ENCODE data around the gene TRAF2.

Gene TRAF2

DNA sequence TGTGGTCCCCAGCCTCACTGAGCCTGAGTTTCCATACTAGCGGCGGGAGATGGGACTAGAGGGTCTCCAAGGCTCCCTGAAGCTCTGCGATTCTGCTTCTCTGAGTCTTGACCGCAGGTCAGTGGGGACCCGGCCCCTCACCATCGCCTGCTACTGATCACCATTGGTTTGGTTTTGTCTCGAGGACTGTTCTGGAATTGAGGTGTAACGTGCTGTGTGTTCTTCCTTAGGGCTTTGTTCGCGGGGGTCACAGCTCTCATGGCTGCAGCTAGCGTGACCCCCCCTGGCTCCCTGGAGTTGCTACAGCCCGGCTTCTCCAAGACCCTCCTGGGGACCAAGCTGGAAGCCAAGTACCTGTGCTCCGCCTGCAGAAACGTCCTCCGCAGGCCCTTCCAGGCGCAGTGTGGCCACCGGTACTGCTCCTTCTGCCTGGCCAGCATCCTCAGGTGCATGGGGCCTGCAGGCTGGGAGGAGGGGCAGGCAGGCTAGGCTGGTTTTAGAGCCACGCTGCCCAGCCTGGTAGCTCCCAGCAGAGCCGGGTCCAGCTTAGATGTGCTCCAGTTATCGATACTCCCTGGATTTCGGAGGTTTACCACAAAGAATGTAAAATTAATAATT, 12.3 kb downstream of the TRAF2 start:
- Histone ChIP-seq H3K9me3 (no peaks in the 10 kb centered on the region), H3K27me3 (ENCODE audit: low read depth) (no peaks in the 10 kb centered on the region), H3K4me3 (no peak overlapping the region), H3K4me1 (no peaks in the 10 kb centered on the region), H3K36me3 (replicated peaks) (peaks cover 47% of the 10 kb centered on the region)
- DNase-seq (ENCODE audit: low spot score in 2 of 2) = no peak
- in situ Hi-C loops (cut with MboI; ENCODE audit: low sequenced_read_pairs) = no loop called here

DNA sequence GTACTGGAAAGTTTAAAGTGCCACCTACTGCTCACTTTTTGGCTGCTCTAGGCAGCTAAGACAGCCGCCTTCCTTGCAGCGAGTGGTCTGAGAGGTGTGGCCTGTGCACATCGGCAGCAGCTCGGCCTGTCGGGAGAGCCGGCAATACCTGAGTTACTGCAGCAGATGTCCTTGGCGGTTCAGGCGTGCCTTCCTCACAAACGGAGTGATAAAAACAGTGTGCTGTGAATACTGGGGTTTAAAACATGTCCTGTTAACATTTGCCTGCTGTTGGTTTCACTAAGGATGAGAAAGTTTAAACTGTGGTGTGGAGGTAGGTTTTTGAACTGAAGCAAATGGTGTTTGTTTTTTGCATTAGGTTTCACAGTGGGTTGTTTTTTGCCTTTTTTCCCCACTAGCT, 12.9 kb downstream of the TRAF2 start:
- Histone ChIP-seq H3K36me3 (replicated peaks) (peaks cover 50% of the 10 kb centered on the region), H3K4me1 (no peaks in the 10 kb centered on the region), H3K4me3 (no peak overlapping the region), H3K9me3 (no peaks in the 10 kb centered on the region), H3K27me3 (ENCODE audit: low read depth) (no peaks in the 10 kb centered on the region)
- in situ Hi-C loops (cut with MboI; ENCODE audit: low sequenced_read_pairs) = no loop called here
- DNase-seq (ENCODE audit: low spot score in 2 of 2) = no peak

DNA sequence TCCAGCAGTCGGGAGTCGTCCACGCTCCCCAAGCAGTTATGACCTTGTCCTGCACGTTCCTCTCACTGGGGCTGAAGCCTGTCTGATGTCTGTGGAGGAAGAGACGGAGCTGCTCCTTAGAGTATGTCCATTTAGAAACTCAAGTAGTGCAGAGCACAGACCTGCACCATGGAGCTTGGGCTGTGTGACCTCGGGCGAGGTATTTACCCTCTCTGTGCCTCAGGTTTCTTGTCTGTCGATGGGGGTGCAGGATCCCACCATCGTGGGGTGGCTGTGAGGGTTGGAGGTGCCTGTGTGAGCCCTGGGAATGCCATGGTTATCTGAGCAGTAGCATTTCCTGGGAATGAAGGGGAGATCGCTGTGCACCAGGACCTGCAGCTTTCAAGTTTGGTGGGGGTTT, 14.2 kb downstream of the TRAF2 start:
- H3K4me1 ChIP-seq = no peaks in the 10 kb centered on the region
- H3K27me3 ChIP-seq (ENCODE audit: low read depth) = no peaks in the 10 kb centered on the region
- H3K9me3 ChIP-seq = no peaks in the 10 kb centered on the region
- no peak overlapping the region for H3K4me3 ChIP-seq
- H3K36me3 ChIP-seq (replicated peaks) = peaks cover 56% of the 10 kb centered on the region
- no peak for DNase-seq (ENCODE audit: low spot score in 2 of 2)
- in situ Hi-C loops (cut with MboI; ENCODE audit: low sequenced_read_pairs) = no loop called here

DNA sequence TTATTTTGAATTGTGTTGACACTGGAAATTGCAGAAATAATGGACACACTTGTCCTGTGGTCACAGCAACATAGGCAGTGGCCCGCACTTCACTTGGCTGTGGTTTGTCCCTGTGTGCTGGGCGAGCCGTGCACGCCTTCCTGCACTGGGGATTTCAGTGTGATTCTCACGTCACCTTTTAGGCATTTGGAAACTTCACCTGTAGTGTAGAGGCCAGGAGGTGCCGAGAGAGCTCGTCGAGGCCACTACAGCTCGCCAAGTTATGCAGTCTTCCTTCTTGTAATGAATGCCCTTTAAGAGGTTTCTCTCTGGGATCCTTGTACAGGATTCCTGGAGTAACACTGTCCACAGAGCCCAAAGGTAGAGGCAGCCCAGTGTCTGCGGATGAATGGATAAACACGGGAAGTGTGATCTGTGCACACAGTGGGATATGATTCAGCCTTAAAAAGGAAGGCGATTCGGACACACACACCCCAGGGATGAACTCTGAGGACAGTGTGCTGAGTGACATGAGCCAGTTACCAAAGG, 14.7 kb downstream of the TRAF2 start:
- no peak for DNase-seq (ENCODE audit: low spot score in 2 of 2)
- Histone ChIP-seq H3K4me1 (no peaks in the 10 kb centered on the region), H3K36me3 (replicated peaks) (peaks cover 61% of the 10 kb centered on the region), H3K9me3 (no peaks in the 10 kb centered on the region), H3K4me3 (no peak overlapping the region), H3K27me3 (ENCODE audit: low read depth) (no peaks in the 10 kb centered on the region)
- in situ Hi-C loops (cut with MboI; ENCODE audit: low sequenced_read_pairs) = no loop called here

DNA sequence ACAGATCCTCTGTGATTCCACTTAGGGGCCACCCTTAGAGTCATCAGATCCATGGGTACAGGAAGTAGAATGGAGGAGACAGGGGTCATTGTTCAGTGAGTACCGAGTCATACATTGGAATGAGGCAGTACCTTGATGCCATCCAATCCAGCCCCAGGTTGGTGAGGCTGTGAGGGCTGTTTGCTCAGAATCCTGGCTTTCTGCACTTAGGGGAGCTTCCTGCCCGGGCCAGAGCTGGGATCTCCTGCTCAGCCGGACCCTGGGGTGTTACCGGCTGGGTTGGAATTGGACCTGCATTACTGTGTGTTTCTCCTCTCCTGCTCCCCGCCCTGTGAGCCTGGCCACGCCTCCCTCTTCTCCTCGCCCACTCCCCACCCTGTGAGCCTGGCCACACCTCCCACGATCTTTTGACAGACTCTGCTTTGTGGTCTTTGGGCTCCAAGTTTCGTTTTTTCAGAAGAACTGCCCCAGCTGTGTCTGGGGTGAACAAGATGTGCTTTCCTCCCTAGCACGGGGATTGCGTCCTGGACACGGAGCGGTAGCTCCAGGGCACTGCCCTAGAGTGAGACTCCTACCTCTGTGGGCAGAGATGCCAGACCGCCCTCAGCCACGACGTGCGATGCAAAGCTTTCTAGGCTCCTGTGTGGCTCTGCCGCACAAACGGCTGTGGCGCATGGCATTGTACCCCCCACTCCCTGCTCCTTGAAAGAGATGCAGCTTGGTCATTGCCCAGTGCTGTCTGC, 15.4 kb downstream of the TRAF2 start:
- Histone ChIP-seq H3K4me3 (no peak overlapping the region), H3K27me3 (ENCODE audit: low read depth) (no peaks in the 10 kb centered on the region), H3K36me3 (replicated peaks) (peaks cover 67% of the 10 kb centered on the region), H3K9me3 (no peaks in the 10 kb centered on the region), H3K4me1 (no peaks in the 10 kb centered on the region)
- in situ Hi-C loops (cut with MboI; ENCODE audit: low sequenced_read_pairs) = no loop called here
- DNase-seq (ENCODE audit: low spot score in 2 of 2) = no peak

DNA sequence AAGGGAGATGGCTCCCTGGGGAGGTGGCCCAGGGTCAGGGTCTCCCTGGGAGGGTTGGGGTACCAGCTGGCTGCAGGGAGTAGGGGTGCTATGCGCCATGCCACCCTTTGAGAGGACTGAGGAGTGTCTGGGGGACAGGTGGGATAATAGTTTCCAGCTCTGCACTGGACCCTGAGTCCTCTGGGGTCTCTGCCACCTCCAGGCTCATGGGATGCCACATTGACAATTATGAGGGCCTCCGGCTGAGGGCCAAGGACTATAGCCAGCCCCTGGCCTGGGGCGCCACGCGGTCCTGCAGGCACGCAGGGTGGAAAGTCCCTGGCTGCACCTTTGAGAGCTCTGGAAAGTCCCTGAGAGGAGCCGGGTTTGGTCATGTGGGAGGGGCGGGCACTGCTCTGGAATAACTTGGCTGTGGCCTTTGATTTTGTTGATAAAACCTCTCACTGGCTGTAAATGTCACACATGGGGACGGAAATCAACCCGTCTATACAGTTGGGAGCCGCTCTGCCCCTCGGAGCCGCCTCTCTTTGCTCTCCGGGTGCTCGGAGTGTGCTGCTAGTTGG, 16.0 kb downstream of the TRAF2 start:
- Histone ChIP-seq H3K9me3 (no peaks in the 10 kb centered on the region), H3K36me3 (replicated peaks) (peaks cover 73% of the 10 kb centered on the region), H3K4me1 (no peaks in the 10 kb centered on the region), H3K4me3 (no peak overlapping the region), H3K27me3 (ENCODE audit: low read depth) (no peaks in the 10 kb centered on the region)
- in situ Hi-C loops (cut with MboI; ENCODE audit: low sequenced_read_pairs) = no loop called here
- no peak for DNase-seq (ENCODE audit: low spot score in 2 of 2)

DNA sequence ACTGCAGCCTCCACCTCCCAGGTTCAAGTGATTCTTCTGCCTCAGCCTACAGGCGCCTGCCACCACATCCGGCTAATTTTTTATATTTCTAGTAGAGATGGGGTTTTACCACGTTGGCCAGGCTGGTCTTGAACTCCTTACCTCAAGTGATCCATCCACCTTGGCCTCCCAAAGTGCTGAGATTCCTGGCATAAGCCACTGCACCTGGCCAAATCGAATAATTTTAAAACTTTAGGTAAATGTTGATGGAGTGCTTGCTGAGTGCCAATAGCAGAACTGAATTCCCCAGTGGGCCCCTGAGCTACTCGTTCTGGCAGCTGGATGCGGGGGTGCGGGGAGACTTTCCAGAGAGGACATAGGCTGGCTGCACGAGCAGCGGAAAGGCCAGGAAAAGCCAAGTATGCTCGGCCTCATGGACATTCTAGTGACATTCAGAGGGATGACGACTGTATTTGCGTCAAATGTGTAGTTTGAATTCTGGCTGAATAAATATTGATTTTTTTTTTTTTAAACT, 16.8 kb downstream of the TRAF2 start:
- Histone ChIP-seq H3K27me3 (ENCODE audit: low read depth) (no peaks in the 10 kb centered on the region), H3K4me3 (no peak overlapping the region), H3K4me1 (no peaks in the 10 kb centered on the region), H3K9me3 (no peaks in the 10 kb centered on the region), H3K36me3 (replicated peaks) (peaks cover 79% of the 10 kb centered on the region)
- in situ Hi-C loops (cut with MboI; ENCODE audit: low sequenced_read_pairs) = no loop called here
- DNase-seq (ENCODE audit: low spot score in 2 of 2) = no peak

DNA sequence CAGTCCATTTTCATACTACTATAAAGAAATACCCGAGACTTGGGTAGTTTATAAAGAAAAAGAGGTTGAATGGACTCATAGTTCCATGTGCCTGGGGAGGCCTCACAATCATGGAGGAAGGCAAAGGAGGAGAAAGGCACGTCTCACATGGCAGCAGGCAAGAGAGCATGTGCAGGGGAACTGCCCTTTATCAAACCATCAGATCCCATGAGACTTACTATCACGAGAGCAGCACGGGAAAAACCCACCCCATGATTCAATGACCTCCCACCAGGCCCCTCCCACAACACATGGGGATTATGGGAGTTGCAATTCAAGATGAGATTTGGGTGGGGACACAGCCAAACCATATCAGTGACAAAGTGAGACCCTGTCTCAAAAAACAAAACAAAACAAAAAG, 19.9 kb downstream of the TRAF2 start:
- Histone ChIP-seq H3K9me3 (no peaks in the 10 kb centered on the region), H3K36me3 (replicated peaks) (peaks cover 52% of the 10 kb centered on the region), H3K4me3 (no peak overlapping the region), H3K27me3 (ENCODE audit: low read depth) (no peaks in the 10 kb centered on the region), H3K4me1 (no peaks in the 10 kb centered on the region)
- in situ Hi-C loops (cut with MboI; ENCODE audit: low sequenced_read_pairs) = no loop called here
- DNase-seq (ENCODE audit: low spot score in 2 of 2) = no peak

DNA sequence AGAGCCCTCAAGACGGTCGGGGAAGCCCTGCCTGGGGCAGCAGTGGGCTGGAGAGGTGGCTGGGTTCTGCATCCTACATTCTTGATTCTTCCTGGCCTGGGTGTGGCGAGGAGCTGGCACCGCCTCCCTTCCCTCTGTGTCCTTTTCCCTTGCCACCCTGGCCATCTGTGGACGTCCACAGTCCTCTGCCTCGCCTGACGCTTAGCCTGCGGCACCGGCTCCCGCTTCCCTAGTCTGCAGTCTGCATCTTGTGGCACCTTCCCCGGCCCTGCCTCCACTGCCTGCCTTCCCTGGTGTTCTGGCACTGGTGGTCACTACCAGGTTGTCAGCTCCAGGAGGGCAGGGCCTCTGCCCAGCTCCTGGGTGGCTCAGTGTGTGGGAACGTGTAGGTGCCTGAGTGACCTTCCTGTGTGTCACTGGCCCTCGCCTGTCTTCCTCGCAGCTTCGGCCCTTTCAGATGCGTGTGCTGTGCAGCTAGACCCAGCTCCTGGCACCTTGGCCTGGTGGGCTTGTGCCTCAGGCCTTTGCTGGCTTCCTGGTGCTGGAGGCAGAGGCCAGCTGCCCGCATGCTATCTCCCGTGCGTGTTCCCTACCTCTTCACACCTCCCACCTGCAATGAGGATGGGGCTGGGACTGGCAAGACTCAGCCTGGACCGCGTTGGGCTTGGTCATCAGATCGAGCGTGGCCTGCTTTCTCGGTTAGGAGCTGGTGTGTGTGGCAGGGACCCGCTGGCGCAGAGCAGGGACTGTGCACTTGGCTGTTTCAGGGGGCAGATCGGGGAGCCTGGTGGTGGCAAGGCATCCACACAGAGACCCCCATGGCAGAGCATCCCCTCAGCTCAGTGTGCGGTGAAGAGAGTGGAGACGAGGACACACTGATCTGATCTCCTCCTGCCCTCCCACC, 20.9 kb downstream of the TRAF2 start:
- no peak overlapping the region for H3K4me3 ChIP-seq
- no peaks in the 10 kb centered on the region for H3K4me1 ChIP-seq
- no peaks in the 10 kb centered on the region for H3K27me3 ChIP-seq (ENCODE audit: low read depth)
- in situ Hi-C loops (cut with MboI; ENCODE audit: low sequenced_read_pairs) = no loop called here
- DNase-seq (ENCODE audit: low spot score in 2 of 2) = no peak
- peaks cover 48% of the 10 kb centered on the region for H3K36me3 ChIP-seq (replicated peaks)
- no peaks in the 10 kb centered on the region for H3K9me3 ChIP-seq

DNA sequence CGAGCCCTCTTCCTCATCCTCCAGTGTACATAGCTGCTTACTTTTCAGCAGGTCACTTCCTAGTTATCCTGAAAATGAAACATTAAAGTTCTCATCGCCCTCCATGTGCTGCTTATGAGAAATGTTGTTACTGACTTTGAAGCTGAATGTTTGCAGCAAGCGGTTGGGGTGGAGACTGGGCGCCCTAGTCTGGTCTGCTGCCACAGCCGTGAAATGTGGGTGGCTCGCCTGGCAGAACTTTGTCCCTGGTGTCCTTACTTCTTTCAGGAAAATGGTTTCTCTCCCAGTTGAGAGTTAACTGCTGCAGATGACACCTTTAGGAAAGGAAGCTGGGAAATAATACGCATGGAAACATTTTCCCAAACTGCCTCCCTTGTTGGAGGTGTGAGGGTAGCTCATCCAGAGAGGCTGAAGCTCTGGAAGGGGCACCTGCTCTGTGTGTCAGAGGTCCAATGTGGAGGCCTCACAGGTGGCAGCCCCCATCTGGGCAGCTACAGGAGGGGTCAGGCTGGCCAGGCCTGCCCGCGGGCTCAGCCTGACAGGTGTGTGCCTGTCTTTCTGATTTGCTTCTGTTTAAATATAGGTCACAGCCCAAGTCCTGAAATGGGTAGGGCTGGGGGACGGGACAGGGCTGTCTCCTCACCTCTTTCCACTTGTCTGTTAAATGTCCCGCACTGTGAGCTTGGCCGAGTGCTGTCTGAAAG, 24.0 kb downstream of the TRAF2 start:
- no peak for DNase-seq (ENCODE audit: low spot score in 2 of 2)
- Histone ChIP-seq H3K4me1 (no peaks in the 10 kb centered on the region), H3K4me3 (no peak overlapping the region), H3K36me3 (replicated peaks) (peaks cover 43% of the 10 kb centered on the region), H3K27me3 (ENCODE audit: low read depth) (no peaks in the 10 kb centered on the region), H3K9me3 (no peaks in the 10 kb centered on the region)
- in situ Hi-C loops (cut with MboI; ENCODE audit: low sequenced_read_pairs) = no loop called here

DNA sequence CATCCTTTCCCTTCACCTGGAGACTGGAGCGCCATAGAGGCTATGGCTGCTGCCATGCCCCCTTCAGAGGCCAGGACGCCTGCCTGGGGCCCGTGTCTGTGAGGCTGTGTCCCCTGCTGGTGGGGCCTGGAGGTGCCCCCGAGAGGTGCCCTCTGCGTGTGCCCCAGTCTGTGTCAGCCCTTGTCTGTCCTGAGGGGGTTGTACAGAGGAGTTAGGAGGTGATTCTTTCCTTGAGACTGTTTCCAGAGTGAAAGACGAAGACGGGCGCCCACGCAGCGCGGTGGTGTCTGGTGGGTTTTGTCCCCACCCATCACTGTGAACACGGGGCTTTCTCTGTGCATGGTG, 24.6 kb downstream of the TRAF2 start:
- Histone ChIP-seq H3K27me3 (ENCODE audit: low read depth) (no peaks in the 10 kb centered on the region), H3K4me1 (no peaks in the 10 kb centered on the region), H3K36me3 (replicated peaks) (peaks cover 40% of the 10 kb centered on the region), H3K4me3 (no peak overlapping the region), H3K9me3 (no peaks in the 10 kb centered on the region)
- in situ Hi-C loops (cut with MboI; ENCODE audit: low sequenced_read_pairs) = no loop called here
- no peak for DNase-seq (ENCODE audit: low spot score in 2 of 2)

DNA sequence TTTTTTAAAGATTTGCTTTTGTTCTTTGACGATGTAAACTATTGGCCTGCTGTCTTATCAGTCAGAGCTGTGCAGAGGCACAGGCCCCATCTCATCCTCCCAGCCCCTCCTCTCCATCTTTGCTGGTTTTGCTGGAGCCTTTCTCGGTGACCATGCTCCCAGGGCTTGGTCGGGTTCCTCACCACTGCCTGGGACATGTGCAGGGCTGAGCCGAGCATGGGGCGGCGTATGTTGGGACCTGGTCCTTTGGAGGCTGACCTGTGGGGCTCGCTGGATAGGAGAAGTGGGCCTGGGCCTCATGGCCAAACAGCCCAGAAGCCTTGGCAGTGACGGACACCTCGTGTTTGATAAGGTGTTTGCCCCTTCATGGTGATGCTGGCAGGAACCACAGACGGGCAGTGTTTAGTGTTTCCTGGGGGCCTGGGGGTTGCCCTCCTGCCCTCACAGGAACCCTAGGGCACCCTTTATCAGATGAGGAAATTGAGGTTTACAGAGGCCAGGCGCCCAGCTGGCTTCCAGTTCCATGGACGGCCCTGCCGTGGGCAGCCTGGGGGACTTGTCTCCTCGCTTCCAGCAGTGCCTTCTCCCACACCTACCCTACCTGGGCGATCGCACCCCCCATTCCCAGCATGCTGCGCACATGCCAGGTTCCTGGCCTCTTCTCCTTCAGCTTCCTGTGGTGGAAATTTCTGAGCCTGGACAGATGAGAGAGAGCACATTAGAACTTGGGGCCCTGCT, 27.6 kb downstream of the TRAF2 start:
- Histone ChIP-seq H3K9me3 (no peaks in the 10 kb centered on the region), H3K27me3 (ENCODE audit: low read depth) (no peaks in the 10 kb centered on the region), H3K4me1 (no peaks in the 10 kb centered on the region), H3K4me3 (no peak overlapping the region), H3K36me3 (replicated peaks) (peaks cover 38% of the 10 kb centered on the region)
- no peak for DNase-seq (ENCODE audit: low spot score in 2 of 2)
- in situ Hi-C loops (cut with MboI; ENCODE audit: low sequenced_read_pairs) = no loop called here

Measured in HAP-1 (cell line).